GM23248 (cell line): ENCODE results near the gene POFUT2.

Experiments
- EZH2 ChIP-seq: fragments of 200-600 bp; sonication (generic); IDR thresholded peaks from 2 replicates; pipeline ENCODE4 v1.6.1; 2018; ENCODE audit warnings: antibody characterized with exemption, mild to moderate bottlenecking; ENCODE audit not compliant: insufficient read depth, poor library complexity, severe bottlenecking
- EZH2phosphoT487 ChIP-seq: fragments of 200-600 bp; sonication (generic); IDR thresholded peaks from 2 replicates; pipeline ENCODE4 v1.6.1; 2018; ENCODE audit warnings: antibody characterized with exemption, moderate library complexity, mild to moderate bottlenecking, low read depth; ENCODE audit not compliant: insufficient read depth

DNA sequence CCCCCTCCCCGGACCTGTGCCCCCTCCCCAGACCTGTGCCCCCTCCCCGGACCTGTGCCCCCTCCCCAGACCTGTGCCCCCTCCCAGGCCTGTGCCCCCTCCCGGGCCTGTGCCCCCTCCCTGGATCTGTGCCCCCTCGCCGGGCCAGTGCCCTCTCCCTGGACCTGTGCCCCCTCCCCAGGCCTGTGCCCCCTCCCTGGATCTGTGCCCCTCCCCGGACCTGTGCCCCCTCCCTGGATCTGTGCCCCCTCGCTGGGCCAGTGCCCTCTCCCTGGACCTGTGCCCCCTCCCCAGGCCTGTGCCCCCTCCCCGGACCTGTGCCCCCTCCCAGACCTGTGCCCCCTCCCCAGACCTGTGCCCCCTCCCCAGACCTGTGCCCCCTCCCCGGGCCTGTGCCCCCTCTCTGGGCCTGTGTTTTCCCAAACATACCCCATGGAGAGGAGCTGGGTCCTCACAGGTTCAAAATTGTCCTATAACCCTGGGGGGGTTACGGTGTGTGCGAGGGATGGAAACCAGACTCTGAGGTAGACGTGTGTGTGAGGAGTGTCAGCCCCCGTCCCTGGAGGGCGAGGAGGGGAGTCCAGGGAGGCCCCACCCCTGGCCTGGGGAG, 47.6 kb upstream of the POFUT2 start:
- no peak for TF ChIP-seq EZH2
- no peak for TF ChIP-seq EZH2phosphoT487
